K562 (cell line): ENCODE data around the gene ENOX2. TPM values are rescaled to one million over a fixed set of nuclear protein-coding genes. Genes with fewer than 3 reads are reported as not detected.

Source experiments
- ATAC-seq: fragments of 200-7000 bp; cut with Tn5 transposase; 3 replicates; pipeline ENCODE4 v1.9.1; 2020; ENCODE audit warnings: moderate library complexity
- BruUV-seq: library from RNA; stranded (reverse); fragments of 400-500 nt; replicated peaks from 2 replicates; lab custom pipeline; 2021; lab: Mats Ljungman, UMichigan
- CTCF ChIA-PET: fragments of 300-600 bp; formaldehyde crosslinking; extraction: SDS; loops from one replicate; lab custom pipeline; 2021; ENCODE audit warnings: low intra/inter-chr PET ratio; lab: Yijun Ruan, JAX
- POLR2A ChIA-PET: fragments of 300-600, 350-650 bp; sonication (Branson Sonifier 250); formaldehyde crosslinking; extraction: SDS; loops from one replicate; lab custom pipeline; 2021; ENCODE audit warnings: antibody characterized with exemption, inconsistent platforms; lab: Yijun Ruan, JAX
- DNase-seq, 4 experiments: peaks; one replicate each; pipeline versions ENCODE4 v3.0.0 to v3.0.0-alpha.2; 2011 to 2018; ENCODE audit warnings: low spot score in 3 of 4, mixed read lengths in 3 of 4; ENCODE audit errors: extremely low read depth in 1 of 4
- FAIRE-seq: peaks from 2 replicates; lab custom pipeline; 2011; peaks lifted over from hg19 to GRCh38; lab: Jason Lieb, UNC
- H2AFZ ChIP-seq: 2 replicates; pipeline ENCODE4 v1.6.0; 2011; ENCODE audit warnings: low read depth, low read length, control low read depth, inconsistent platforms
- H3K27ac ChIP-seq: fragments of 200-600 bp; 3 replicates; pipeline ENCODE4 v1.8.0; 2011; ENCODE audit warnings: low read depth, mild to moderate bottlenecking, control low read depth, inconsistent platforms, low read length, moderate library complexity, mixed read lengths; ENCODE audit errors: extremely low read depth
- H3K27me3 ChIP-seq, 2 experiments: fragments of 300-600 bp in 1 of 2; 2 replicates in 1 of 2; 3 replicates in 1 of 2; pipeline versions ENCODE4 v1.6.0 to v1.8.0; 2011; ENCODE audit warnings: inconsistent platforms in 2 of 2, low read length in 2 of 2, mild to moderate bottlenecking in 1 of 2, mixed read lengths in 1 of 2, moderate library complexity in 1 of 2; ENCODE audit not compliant: control insufficient read depth in 2 of 2, insufficient read depth in 2 of 2
- H3K36me3 ChIP-seq: fragments of 300-600 bp; 3 replicates; pipeline ENCODE4 v1.8.0; 2011; ENCODE audit warnings: mild to moderate bottlenecking, low read length, inconsistent platforms; ENCODE audit not compliant: control insufficient read depth, insufficient read depth
- H3K4me1 ChIP-seq, 2 experiments: fragments of 200-600 bp in 1 of 2; replicated peaks in 1 of 2; 2 replicates in 1 of 2; 3 replicates in 1 of 2; pipeline versions ENCODE4 v1.5.1 to v1.8.0; 2011; ENCODE audit warnings: inconsistent platforms in 2 of 2, low read length in 2 of 2, mild to moderate bottlenecking in 1 of 2, mixed read lengths in 1 of 2, moderate library complexity in 1 of 2; ENCODE audit not compliant: control insufficient read depth in 2 of 2, insufficient read depth in 2 of 2
- H3K4me2 ChIP-seq: 2 replicates; pipeline ENCODE4 v1.6.1; 2011; ENCODE audit warnings: low read length, control low read depth, inconsistent platforms, mixed read lengths; ENCODE audit not compliant: insufficient read depth
- H3K4me3 ChIP-seq: fragments of 200-600 bp; sonication (generic), shearing (Covaris generic); 2 replicates; pipeline ENCODE4 v1.5.1; 2016; ENCODE audit warnings: control low read depth, inconsistent platforms
- H3K79me2 ChIP-seq: fragments of 200-600 bp; 3 replicates; pipeline ENCODE4 v1.8.0; 2011; ENCODE audit warnings: low read length, inconsistent platforms; ENCODE audit not compliant: control insufficient read depth, insufficient read depth
- H3K9ac ChIP-seq, 2 experiments: 2 replicates each; pipeline versions ENCODE4 v1.6.0 to v1.6.1; 2011; ENCODE audit warnings: low read depth in 2 of 2, low read length in 2 of 2, control low read depth in 1 of 2, inconsistent platforms in 1 of 2, mild to moderate bottlenecking in 1 of 2, mixed read lengths in 1 of 2; ENCODE audit not compliant: insufficient read depth in 1 of 2
- H3K9me1 ChIP-seq: one replicate; pipeline ENCODE4 v1.6.0; 2011; ENCODE audit warnings: inconsistent platforms, mild to moderate bottlenecking, low read length, moderate library complexity; ENCODE audit not compliant: control insufficient read depth, insufficient read depth
- H3K9me3 ChIP-seq: replicated peaks from 2 replicates; pipeline ENCODE4 v1.5.1; 2011; ENCODE audit warnings: low read depth, low read length, inconsistent platforms; ENCODE audit not compliant: control insufficient read depth, insufficient read depth
- H4K20me1 ChIP-seq: replicated peaks from 2 replicates; pipeline ENCODE4 v1.6.1; 2011; ENCODE audit warnings: low read length, inconsistent platforms, mixed read lengths; ENCODE audit not compliant: control insufficient read depth, insufficient read depth
- CTCF ChIP-seq, 3 experiments: IDR thresholded peaks in 2 of 3; conservative IDR thresholded peaks in 1 of 3; 2 replicates each; pipeline ENCODE4 v1.5.1; 2011 to 2012; ENCODE audit warnings: low read length in 3 of 3, mild to moderate bottlenecking in 3 of 3, control low read depth in 2 of 3, improper control_type of control experiment in 1 of 3, inconsistent platforms in 1 of 3, low read depth in 1 of 3, mixed read lengths in 1 of 3, moderate library complexity in 1 of 3; ENCODE audit not compliant: insufficient read depth in 2 of 3
- CXXC5 ChIP-seq: fragments of 250-450 bp; sonication (Bioruptor Pico); IDR thresholded peaks from 2 replicates; pipeline ENCODE4 v1.8.0; 2022; ENCODE audit warnings: inconsistent platforms, mild to moderate bottlenecking, moderate library complexity
- NR2C1 ChIP-seq, 2 experiments: fragments of 450-650 bp; IDR thresholded peaks; 2 replicates each; pipeline ENCODE4 v1.6.1; 2017; ENCODE audit warnings: mild to moderate bottlenecking in 2 of 2, antibody characterized with exemption in 1 of 2, inconsistent platforms in 1 of 2, missing compliant biosample characterization in 1 of 2, missing genetic modification characterization in 1 of 2
- RAD21 ChIP-seq, 2 experiments: fragments of 250-450 bp in 1 of 2; fragments of 450-650 bp in 1 of 2; sonication (Bioruptor Pico) in 1 of 2; formaldehyde crosslinking in 1 of 2; IDR thresholded peaks in 1 of 2; conservative IDR thresholded peaks in 1 of 2; 2 replicates each; pipeline versions ENCODE4 v1.4.0 to v1.8.0; 2020 to 2022; ENCODE audit warnings: mild to moderate bottlenecking in 2 of 2, moderate library complexity in 1 of 2
- SMC3 ChIP-seq: conservative IDR thresholded peaks from 2 replicates; pipeline ENCODE4 v1.6.1; 2011; ENCODE audit warnings: low read depth, low read length, improper control_type of control experiment; ENCODE audit not compliant: insufficient read depth
- ZBTB11 ChIP-seq, 3 experiments: fragments of 200-800 bp in 1 of 3; fragments of 250-450 bp in 1 of 3; fragments of 450-650 bp in 1 of 3; sonication (Bioruptor Pico) in 1 of 3; sonication (Bioruptor generic) in 1 of 3; formaldehyde crosslinking in 1 of 3; IDR thresholded peaks; 2 replicates each; pipeline versions ENCODE4 v1.6.1 to v1.8.0; 2016 to 2022; ENCODE audit warnings: mild to moderate bottlenecking in 2 of 3, missing genetic modification characterization in 2 of 3, missing compliant biosample characterization in 1 of 3, moderate library complexity in 1 of 3
- ZNF586 ChIP-seq: fragments of 450-650 bp; formaldehyde crosslinking; conservative IDR thresholded peaks from 2 replicates; pipeline ENCODE4 v1.4.0; 2020; ENCODE audit warnings: mild to moderate bottlenecking, moderate library complexity
- WGBS: fragments of 100-300 bp; shearing (Covaris generic); methylation state at CpG from one replicate; pipeline ENCODE4 v1.1.6; 2016; ENCODE audit warnings: low coverage, mixed read lengths; ENCODE audit not compliant: insufficient coverage; ENCODE audit errors: missing lambda C conversion rate; 5-methylcytosine and 5-hydroxymethylcytosine counted together
- in situ Hi-C: fragments of 300-500 bp; cut with MboI; formaldehyde crosslinking; loops from 4 replicates; pipeline ENCODE4 v1.15.0; 2018; ENCODE audit warnings: inconsistent platforms, mixed read lengths
- intact Hi-C: fragments of 100-400 bp; cut with micrococcal nuclease; formaldehyde crosslinking; loops from 2 replicates; pipeline ENCODE4 v1.14.2; 2022
- polyA plus RNA-seq, 8 experiments: library from polyadenylated mRNA; depleted of rRNA in 4 of 8; stranded (reverse) in 5 of 8; unstranded in 3 of 8; fragments of >200 nt; fragmentation: Nextera tagmentation in 2 of 8; fragmentation: Illumina TruSeq in 1 of 8; extraction: Ambion mirVana in 2 of 8; extraction: Trizol in 1 of 8; gene quantifications; 2 replicates each; pipeline versions ENCODE4 v1.2.1 to v1.2.3, GENCODE V29; 2011 to 2014; ENCODE audit warnings: inconsistent platforms in 1 of 8, missing spikeins in 1 of 8
- total RNA-seq, 7 experiments: library from RNA; depleted of rRNA in 6 of 7; stranded (reverse); fragments of >200 nt in 6 of 7; fragmentation: Illumina TruSeq in 2 of 7; extraction: Trizol in 2 of 7; gene quantifications; 2 replicates each; pipeline versions ENCODE4 v1.2.1 to v1.2.3, GENCODE V29; 2011 to 2021; ENCODE audit warnings: low replicate concordance in 1 of 7

The ENOX2 gene
- total and polyA plus RNA-seq, 9 of the 15 experiments (the other 6 are each of a cell fraction or from before 2014, with no cell fraction given) = 6.1 to 24.0 (median 13.8) TPM

- no peak for TF ChIP-seq ZBTB11 (CRISPR knock-in tag; IDR thresholded peaks at IDR 0.05)
- TF ChIP-seq, all 486 proteins: peak for 0
Observed at GRCh38 chrX:130577431-130577830, 325.6 kb downstream of the ENOX2 start (continued).

GRCh38 chrX:130575831-130576389 lies 327.1 kb downstream of the ENOX2 start:
- in situ Hi-C loops = no loop called here
- no peaks in the 10 kb centered on the region for H3K79me2 ChIP-seq
- intact Hi-C loops = loop anchor here (2.0 to 10.0 kb wide), 3 partner anchors 179 to 341 kb away; partner anchors contain the start of gene ENOX2
- H3K9me1 ChIP-seq = no peaks in the 10 kb centered on the region
- POLR2A ChIA-PET = interaction anchor here (0.5 to 1.5 kb wide), 5 partner anchors 9 to 376 kb away, joined by 3 to 4 read pairs (median 3); no protein-coding TSS in a partner anchor
- DNase-seq (peak; percentile 29 to 65 (median 42)), ATAC-seq (peak; percentile 88), FAIRE-seq (peak; percentile 84)
- no peak overlapping the region for H3K27ac ChIP-seq
- H3K9ac ChIP-seq = no peak overlapping the region
- no peaks in the 10 kb centered on the region for H3K27me3 ChIP-seq
- CTCF ChIA-PET = interaction anchor here (1.8 kb wide), 1 partner anchor 341 kb away, joined by 8 read pairs; no protein-coding TSS in a partner anchor
- 12% methylated on average over 6 of the region's 6 CpGs for WGBS
- H3K9me3 ChIP-seq = no peaks in the 10 kb centered on the region
- H3K4me1 ChIP-seq = no peaks in the 10 kb centered on the region
- H3K4me2 ChIP-seq = no peak overlapping the region
- BruUV-seq = no TSS peak
- H4K20me1 ChIP-seq = no peaks in the 10 kb centered on the region
- H3K4me3 ChIP-seq = no peak overlapping the region
- no peaks in the 10 kb centered on the region for H3K36me3 ChIP-seq
- peak overlapping the region; percentile 81 for H2AFZ ChIP-seq
- TF ChIP-seq CTCF (IDR thresholded peaks at IDR 0.05 in 2 of 3, conservative IDR thresholded peaks at IDR 0.05 in 1 of 3; ENCODE audit: insufficient read depth in 2 of 3, low read depth in 1 of 3, low read length in 3 of 3) (peak; percentile 70 to 85 (median 82)), CXXC5 (CRISPR knock-in tag) (no peak), NR2C1 (IDR thresholded peaks at IDR 0.05) (no peak), NR2C1 (tag; IDR thresholded peaks at IDR 0.05) (no peak), RAD21 (CRISPR knock-in tag; conservative IDR thresholded peaks at IDR 0.05 in 1 of 2, IDR thresholded peaks at IDR 0.05 in 1 of 2) (peak; percentile 63 to 81), SMC3 (peak; percentile 41), ZNF586 (no peak)
